Endometrial microvascular endothelial cells (primary cell): ENCODE results near the gene LRP1B. TPM values are rescaled to one million over a fixed set of nuclear protein-coding genes. Genes with fewer than 3 reads are reported as not detected.
"Not testable (repeated sequence)": the region's sequence is repeated elsewhere in the genome, so short reads cannot be mapped to it uniquely, and the experiment has no call there.

Experiments used
- in situ Hi-C: cut with HindIII; loops from 2 replicates; pipeline ENCODE4 v1.10.0; 2017; ENCODE audit warnings: low sequenced_read_pairs, low pct_unique_long_range_greater_than_20kb; ENCODE audit errors: inconsistent ontology term
- total RNA-seq: library from RNA; depleted of rRNA; stranded (reverse); fragments of >200 nt; gene quantifications from one replicate; pipeline ENCODE4 v1.2.3, GENCODE V29; 2015; ENCODE audit errors: inconsistent ontology term

Gene LRP1B
- total RNA-seq, 1 donor from 2014 or later = not detected

DNA sequence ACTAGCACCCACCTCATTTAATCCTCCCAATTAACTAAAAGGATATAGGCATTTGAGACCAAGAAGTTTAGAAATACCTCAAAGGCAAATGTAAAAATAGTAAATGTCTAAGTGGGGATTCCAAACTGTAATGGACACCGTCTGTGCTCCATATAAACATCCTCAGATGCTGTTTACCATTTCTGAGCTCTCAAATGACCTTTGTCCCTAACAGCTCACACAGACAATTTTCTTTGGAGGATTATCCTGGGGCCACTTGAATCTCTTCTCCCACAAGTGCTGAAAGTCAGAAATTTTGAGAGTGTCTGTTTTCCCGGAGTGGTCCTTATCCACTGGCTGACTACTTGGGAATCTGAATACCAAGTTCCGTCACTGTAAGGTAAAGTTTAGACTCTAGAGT lies 1418.9 kb downstream of the LRP1B start:
- in situ Hi-C loops = no loop called here

DNA sequence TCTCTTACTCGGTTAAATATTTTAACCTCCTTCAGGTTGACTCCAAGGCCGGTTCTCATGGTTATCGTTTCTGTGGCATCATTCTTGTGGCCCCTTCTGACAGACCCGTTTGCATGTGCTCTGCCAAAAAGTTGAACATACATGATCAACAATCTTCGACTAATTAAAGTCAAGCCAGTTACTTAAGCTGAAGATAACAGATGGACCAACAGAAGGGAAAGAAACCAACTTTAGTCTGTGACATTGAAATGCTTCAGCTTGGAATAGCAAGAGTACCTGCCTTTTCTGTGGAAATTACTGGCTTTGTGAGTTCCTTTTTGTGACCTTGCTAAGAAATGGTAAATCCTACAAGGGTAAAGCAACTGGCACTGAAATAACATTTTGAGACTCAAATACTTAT lies 1429.1 kb downstream of the LRP1B start:
- in situ Hi-C loops = no loop called here

DNA sequence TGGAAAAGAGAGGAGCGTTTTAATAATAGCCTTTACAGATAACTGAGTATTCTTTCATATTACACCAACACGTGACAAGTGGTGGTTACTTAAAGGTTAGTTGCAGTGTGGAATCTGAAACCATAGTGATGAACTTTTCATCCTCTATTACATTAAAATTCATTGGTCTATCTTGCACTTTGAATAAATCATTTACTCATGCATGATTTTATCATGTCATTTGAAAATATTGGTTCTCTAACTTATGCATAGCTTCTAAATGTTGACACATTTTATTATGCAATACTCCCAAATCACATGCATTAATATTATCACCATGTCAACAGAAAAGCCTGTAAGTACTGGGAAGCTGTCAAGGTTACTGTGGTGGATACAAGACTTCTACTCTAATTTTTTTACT lies 1432.2 kb downstream of the LRP1B start:
- in situ Hi-C loops = no loop called here

DNA sequence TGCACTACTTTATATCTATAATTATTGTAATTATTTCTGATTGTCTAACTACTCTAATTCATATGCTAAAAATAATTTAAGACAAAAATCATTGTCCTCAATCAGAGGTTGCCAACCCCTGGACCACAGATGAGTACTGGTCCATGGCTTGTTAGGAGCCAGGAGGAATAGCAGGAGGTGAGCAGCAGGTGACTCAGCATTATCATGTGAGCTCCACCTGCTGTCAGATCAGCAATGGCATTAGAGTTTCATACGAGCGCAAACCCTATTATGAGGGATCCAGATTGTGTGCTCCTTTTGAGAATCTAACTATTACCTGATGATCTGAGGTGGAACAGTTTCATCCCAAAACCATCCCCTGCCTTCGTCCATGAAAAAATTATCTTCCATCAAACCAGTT lies 1434.4 kb downstream of the LRP1B start:
- in situ Hi-C loops = no loop called here

DNA sequence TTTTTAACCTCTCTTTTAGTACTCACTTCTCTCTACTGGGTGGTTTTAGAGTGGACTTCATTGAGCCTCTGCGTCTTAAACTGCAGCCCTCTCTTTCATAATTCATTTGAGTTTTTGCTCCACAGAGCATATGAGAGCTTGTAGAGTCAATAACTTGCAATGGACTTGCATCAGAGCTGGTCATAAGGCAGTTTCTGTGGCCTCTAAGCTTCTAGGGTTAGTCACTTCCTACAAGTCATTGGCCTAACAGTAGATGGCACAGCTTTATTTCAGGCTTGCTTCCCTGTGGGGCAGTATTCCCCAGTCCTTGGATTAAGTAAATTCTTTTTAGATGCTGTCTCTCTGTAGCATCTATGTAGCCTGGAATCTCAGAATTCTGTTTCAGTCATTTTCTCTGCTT lies 1435.7 kb downstream of the LRP1B start:
- in situ Hi-C loops = no loop called here

DNA sequence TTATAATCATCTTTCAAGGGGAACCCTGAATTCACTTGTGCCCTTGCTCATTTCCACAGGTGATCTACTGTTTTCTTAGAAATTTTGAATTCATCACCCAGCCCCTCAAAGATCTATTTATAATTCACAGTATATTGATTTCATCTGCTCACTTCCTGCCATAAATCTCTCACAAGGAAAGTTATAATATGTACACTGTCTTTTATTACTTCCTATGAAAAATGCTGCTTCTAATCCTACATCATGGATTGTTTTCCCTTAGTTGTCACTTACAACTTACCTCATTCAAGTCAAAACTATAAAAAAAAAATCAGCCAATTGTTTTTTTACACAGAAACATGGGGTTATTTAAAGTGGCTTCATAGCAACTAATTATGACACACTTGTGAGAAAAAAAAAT lies 1443.0 kb downstream of the LRP1B start:
- in situ Hi-C loops = no loop called here

DNA sequence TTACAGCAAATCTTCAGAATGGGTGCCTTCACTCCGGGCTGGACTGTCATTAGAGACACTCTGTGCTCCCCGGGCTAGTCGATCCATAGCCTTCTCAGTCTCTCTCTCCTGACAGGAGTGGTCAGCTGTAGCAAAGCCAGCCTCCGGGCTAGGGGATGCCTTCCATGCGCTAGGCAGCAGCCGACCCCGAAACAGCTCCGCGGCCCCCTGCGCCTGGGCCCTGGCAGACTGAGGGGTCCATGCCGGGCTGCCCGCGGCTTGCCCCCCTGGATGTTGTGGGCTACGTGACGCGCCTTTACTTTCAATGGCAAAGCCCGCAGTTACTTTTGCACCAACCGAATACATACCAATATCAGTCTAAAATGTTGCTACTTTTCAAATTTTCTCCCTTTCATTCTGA lies 1447.2 kb downstream of the LRP1B start:
- in situ Hi-C loops = no loop called here

DNA sequence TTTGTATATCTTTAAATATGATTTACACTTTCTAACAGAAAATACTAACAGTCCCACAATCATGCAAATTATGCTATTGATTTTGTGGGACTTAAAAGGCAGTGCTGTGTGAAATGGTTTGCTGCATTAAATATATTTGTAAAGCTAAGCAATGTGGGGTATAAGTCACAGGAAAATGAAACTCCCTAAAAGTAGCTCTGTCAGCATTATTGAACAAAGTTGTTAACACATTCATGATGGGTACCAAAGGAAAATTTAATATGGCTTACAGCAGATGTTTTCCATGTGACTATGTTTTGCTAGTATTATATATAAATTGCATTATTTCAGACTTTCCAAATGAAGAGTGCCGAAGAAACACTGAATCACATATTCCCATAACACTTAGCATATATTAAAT lies 1450.0 kb downstream of the LRP1B start:
- in situ Hi-C loops = no loop called here

DNA sequence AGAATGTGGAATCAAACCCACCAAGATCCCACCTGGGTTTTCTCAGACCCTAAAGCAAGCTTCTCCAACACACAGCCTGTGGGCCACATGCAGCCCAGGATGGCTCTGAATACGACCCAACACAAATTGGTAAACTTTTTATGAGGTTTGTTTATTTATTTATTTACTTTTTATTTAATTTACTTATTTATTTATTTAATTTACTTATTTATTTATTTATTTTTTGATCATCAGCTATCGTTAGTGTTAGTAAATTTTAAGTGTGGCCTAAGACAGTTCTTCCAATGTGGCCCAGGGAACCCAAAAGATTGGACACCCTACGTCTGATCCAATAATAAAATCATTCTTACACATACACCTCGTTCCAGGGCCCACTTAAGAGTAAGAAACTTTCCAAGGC lies 1451.1 kb downstream of the LRP1B start:
- in situ Hi-C loops = no loop called here

DNA sequence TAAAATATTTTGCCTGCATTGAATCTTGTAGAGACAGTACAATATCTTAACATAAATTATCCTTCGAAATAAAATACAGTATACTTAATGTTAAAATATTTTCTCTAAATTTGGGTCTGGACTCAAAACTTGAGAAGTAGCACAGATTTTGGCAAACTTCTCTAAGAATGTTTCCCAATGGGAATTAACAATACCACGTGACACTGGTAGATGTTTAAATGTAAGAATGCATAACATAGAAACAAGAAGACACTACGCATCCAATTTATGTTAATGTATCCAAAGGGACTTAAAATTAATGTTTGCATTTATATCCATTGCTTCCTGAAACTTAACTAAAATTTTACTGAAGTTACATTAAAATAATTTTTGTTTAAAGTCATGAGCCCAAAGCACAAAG lies 1460.9 kb downstream of the LRP1B start:
- in situ Hi-C loops = no loop called here

DNA sequence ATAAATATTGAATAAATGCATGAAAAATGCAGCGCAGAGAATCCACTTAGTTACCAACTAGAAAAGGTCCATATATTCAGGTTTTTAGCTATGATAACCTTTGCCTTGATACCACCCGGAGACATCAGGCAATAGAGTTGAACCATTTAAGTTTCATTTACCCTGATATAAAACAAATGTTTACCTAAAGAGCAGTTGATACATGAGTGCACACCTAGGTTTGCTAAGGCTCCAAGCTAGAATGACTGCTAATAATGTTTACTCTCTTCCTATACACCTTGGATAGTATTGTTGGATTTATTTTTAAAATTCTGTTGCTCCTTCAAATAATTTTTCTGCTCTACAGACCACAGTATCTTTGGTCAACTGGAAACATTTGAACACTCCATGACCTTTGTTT lies 1463.6 kb downstream of the LRP1B start:
- in situ Hi-C loops = no loop called here

DNA sequence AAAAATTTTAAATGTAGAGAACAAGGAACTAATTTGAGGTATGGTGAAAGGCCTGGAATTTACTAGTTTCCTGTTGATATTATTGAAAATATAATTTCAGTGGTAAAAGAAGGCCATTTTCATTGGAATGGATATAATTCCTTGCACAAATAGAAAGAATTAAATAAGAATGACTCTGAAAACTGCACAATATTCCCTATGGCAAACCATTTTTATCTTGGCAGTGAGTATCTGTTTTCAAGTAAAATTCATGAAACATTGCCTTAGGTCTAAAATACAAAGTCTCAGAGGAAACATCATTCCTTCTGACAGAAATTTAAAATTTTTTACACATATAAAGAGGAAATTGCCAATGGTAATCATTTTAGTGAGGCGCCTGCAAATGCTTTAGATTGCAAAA lies 1468.3 kb downstream of the LRP1B start:
- in situ Hi-C loops = no loop called here

DNA sequence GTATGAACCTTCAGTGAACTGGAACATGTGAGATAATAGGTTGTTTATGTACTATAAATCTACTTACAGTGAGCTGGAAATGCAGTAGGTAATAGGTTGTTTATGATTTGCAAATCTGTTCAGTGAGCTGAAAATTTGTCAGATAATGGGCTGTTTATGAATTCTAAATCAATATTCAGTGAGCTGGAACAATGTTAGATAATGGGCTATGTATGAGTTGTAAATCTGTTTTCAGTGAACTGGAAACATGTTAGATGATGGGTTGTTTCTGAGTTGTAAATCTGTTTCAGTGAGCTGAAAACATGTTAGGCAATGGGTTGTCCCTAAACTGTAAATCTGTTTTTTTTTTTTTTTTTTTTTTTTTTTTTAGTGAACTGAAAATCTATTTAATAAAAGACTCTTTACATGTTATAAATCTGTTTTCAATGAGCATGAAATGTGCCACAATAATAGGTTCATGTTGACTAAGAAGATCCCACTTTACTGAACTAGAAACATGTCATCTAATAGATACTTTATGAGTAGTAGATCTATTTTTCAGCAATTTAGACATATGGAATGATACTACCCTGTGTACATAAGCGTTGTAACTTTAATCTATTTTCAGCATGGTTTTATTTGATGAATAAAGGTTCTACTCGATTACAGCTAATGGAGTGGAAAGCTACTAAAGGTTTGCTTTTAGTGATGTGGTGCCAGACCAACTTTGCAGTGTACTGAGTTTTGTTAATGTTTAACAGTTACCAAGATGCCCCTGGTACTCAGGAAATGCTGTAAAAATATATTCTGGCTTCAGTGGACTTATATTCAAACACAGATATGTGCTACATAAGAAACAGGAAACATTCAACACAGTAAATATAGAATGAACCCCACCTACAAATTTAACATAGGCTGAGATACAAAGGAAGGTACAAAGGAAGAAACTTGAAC lies 1471.8 kb downstream of the LRP1B start:
- in situ Hi-C loops = no loop called here

DNA sequence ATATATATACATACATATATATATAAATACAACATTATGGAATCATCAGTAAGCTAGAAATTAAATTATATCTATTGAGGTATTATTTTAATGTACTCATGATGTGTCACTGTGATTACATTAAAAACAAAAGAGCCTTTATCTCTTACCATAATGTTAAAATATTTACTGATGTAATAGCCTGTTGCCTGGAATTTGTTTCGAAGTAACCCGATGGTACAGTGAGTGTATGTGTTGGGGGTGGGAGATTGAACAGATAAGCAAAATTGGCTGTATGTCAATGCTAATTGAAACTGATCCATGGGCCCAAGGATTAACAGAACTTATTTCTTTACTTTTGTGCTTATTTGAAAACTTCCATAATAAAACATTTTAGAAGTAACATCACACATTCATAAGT lies 1473.2 kb downstream of the LRP1B start:
- in situ Hi-C loops = no loop called here

DNA sequence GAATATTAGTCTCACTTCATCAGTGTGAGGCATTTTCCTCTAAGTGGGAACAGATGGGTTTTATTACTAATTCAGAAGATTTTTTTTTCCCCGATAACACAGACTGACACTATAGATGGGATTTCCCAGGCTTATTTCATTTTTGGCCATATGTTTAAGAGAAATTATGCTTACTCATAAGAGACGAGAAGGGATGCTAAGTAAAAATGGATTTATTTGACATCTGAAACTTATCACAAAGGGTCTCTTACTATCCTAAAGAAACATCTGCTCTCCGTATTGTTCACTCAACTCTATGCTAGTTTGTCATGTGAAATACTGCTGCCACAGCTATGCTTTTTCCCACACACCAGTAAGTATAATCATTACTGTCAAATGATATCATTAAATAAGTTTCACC lies 1476.3 kb downstream of the LRP1B start:
- in situ Hi-C loops = no loop called here

DNA sequence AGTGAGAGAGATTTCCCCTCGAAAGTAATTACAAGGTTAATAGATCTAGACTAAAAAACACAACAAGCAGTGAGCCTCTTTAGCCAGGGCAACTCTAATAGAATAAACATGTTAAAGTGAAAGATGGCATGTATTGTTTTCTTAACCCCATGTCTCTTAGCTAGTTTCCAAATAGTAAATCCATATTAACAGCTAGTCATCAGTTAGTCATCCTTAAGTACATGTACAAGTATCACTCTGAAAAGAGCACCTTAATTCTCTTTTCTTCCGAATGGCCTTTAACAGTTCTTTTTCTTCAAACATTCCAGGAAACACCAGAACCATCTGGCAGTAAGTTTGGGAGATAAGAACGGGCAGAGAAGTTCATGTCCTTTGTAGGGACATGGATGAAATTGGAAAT lies 1480.0 kb downstream of the LRP1B start:
- in situ Hi-C loops = no loop called here

DNA sequence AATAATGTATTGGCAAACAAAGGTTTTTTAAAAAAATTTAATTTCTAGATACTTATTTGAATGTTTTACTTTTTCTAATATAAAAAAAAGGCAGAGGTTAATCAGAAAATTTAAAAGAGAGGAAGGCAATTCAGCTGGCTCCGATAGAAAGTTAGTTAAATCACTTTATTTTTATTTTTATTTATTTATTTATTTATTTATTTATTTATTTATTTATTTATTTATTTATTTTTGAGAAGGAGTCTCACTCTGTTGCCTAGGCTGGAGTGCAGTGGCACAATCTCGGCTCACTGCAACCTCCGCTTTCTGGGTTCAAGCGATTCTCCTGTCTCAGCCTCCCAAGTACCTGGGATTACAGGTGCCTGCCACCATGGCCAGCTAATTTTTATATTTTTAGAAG lies 1480.7 kb downstream of the LRP1B start:
- in situ Hi-C loops = not testable (repeated sequence)

DNA sequence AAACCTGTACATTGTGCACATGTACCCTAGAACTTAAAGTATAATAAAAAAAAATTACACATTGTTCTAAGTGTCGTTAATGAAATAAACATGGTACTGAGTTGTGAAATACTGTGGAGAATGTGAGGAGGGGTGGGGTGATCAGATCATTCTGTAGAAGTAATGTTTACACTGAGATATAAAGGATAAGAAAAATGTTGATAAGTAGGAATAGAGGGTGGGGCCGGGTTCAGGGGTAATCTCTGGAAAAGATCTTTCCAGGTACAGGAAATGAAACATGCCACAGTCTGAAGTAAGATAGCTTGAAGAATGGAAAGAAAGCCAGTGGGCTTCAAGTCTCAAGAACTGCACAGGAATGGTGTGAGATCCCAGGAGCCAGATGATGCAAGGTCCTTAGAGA lies 1482.4 kb downstream of the LRP1B start:
- in situ Hi-C loops = no loop called here

DNA sequence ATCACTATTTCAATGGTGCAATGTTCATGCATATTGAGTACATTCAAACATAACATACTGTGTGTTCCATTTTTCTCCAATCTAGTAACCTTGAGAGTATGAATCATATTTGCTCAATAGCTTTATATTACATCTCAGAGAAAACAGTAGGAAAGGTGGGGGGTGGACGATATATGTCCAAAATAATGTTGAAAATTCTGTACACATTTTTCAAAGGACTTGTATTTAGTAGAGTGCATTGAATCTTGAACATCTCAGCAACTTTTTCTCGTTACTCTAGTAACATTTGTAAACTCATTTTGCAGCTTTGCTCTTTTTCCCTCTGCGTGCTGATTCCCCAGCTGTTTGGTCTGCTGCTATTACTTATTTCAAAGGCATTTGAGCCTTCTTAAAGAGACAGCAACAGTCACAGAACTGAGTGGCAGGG lies 1487.0 kb downstream of the LRP1B start:
- in situ Hi-C loops = no loop called here

DNA sequence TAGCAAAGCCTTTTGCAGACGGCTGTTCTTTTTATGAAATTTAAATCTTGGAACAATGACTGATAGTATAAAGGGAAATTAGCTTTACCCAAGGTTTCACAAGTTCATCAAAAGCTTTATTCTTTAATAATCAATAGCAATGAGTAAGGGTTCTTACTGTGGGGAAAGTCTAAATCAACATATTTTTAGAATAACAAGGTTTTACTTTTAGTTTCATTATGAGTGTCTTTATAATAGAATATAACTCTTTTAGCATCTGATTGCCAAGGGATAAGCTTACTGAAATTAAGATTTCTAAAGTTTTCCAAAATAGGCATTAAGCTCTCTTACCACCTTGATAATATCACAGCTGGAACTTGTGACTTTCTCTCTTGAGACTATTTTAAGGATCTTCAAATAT lies 1489.7 kb downstream of the LRP1B start:
- in situ Hi-C loops = no loop called here

DNA sequence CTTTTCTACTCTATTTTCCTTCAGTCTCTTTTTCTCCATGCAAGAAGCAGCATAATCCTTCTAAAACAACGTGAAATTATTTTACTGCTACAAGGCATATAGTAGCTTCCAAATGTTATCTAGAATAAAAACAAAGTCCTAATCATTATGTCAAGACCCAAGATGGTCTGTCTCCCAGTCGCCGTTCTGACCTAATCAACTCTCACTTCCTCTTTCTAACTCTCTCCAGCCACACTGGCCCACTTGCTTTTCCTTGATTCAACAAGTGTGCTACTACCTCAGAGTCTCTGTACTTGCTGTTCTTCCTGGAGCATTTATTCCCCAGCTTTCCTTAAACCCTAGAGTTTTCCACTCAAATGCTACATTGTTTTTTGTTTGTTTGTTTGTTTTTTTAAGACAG lies 1491.2 kb downstream of the LRP1B start:
- in situ Hi-C loops = no loop called here
